GM18873 (cell line): Measurements from ENCODE around the gene RARB.

Experiments
- ATAC-seq: cut with Tn5 transposase; IDR thresholded peaks from one replicate; pipeline ENCODE4 v1.9.1; 2021; ENCODE audit warnings: mild to moderate bottlenecking, moderate library complexity, moderate number of reproducible peaks; ENCODE audit not compliant: unreplicated experiment, low FRiP score

The RARB gene

GRCh38 chr3:25588441-25589103 is 160.5 kb downstream of the RARB start:
- ATAC-seq: no peak

DNA sequence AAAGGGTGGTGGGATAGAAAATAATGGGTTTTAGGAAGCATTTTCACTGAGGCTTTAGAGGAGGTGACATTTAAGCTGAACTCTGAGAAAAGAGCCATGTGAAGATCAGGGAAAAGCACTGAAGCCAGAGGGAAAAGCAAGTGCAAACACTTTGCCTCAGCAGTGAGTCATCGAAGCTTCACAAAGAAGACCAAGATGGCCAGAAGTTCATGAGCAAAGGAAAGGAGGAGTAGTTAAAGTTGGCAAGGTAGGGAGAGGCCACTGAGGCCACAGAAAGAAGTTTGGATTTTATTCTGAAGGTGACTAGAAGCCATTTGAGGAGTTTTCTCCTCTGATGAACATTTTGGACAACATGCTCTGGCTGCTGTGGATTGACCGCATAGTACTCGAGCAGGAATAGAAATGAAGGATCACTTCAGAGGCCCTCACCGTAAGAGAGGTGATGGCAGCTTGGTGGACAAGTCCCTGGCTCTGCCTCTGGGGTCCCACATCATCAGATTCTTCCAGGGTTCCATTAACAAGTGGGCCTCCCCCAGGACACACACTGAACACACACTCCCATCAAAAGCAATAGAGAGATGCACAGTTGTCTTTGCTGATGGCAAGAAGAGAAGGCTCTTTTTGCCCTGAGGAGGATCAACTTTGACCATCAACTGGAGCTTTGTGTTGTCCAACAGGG is 161.2 kb downstream of the RARB start:
- no peak for ATAC-seq

DNA sequence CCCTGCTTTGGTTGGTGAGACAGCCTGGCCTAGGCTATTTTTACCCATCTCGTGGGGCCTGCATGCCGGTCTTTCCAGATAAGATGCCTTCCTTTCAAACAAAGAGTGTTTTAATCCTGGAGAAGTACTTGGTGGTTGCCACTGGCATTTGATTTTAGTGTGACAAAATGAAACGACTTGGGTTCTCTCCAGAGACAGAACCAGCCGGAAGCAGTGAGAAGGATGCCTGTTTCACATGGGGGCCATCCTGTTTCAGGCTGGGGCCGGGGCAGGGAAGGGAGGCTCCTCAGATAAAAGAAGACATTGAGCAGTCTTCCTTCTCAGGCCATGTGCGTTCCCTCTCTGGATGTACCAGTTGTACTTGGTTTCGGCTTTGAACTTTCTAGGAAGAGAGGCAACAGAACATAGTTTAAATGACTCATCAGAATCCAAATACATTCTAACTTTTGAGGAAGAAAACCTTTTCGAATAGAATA is 161.8 kb downstream of the RARB start:
- no peak for ATAC-seq

DNA sequence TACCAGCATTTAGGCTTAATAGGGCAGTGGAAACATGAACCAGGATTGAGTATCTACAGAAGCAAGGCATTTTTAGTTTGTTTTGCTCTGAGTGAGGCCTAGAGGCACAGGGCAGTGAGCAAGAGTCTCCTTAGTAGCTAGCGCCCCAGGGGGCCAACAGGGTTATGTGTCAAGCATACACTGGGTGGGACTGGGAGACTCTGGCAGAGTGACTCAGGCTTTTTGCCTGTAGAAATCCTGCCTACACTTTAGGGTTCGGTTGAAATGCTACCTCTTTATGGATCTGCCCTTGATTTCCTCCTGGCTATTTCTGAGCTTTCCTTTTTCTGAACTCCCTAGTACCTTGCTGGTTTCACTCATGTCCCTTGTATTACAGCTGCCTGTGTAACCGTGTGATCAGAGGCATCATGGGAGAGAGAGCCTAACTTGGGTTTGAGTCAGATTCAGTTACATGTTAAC is 164.5 kb downstream of the RARB start:
- ATAC-seq: no peak

- no peak for ATAC-seq
Observed at GRCh38 chr3:25593001-25593400, 164.9 kb downstream of the RARB start.

GRCh38 chr3:25594007-25594502 is 166.0 kb downstream of the RARB start:
- no peak for ATAC-seq

GRCh38 chr3:25597535-25598101 is 169.6 kb downstream of the RARB start:
- ATAC-seq: no peak

DNA sequence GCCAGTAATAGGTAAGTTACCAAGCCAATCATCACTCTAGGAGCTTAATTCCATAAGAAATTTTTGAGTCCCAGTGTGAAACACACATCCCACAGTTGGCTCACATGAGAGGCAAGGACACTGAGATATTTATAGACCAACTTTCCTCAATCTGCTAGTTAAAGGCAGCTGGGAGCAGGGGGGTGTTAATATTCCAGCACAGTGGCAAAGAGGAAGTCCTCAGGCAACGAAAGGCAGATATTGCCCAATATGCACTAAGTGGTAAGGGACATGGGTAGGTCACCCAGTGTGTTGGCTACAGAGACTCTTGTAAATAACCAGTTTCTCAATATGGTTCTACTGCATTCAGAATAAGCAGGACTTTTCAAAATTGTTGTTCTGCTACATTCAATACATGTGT is 175.6 kb downstream of the RARB start:
- ATAC-seq: no peak

DNA sequence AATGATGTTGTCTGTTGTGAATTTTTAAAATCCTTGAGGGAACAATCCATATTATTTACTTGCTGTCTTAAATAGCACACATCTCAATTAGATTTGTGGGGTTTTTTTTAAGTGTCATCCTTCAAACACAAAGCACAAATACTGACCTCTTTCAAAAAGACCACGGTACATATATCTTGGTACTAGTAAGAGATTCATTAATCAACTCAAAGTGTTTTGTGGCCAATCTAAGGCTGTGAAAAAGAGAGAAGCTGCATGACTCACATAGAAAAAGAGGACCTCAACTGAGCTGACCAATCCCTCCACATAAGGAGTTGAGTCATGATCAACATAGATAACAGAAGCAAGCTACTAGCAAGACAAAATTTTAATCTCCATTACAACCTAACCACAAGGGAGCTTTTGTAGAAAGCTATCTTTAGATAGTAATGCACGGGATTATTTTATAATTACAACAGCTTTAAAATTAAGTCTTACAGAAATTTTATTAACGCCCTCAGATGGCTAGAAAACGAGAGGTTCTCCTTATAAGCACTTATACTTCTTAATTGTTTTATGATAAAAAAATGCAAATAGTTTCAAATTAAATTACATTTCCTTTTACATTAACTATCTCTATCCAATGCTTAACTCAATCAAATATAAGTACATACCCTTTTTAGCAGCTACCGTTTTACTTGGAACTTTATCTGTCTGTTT is 176.2 kb downstream of the RARB start:
- no peak for ATAC-seq

GRCh38 chr3:25610167-25610566 is 182.1 kb downstream of the RARB start:
- ATAC-seq: no peak

DNA sequence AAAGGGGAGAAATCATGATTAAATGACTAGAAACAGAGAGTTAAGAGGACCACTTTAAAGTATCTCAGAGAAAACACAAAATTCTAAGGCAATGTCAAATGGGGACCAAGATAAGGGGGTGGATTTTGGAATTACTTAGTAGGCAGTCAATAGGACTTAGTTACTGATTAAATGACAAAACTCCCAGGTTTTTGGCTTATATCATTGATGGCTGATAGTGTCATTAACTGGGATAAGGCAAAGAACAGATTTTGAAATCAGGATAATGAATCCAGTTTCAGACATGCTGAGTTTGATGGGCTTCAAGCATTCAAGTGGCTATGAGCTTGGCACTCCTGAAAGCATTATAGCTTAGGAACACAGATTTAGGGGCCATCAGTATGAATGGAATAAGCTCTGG is 182.7 kb downstream of the RARB start:
- ATAC-seq: no peak

DNA sequence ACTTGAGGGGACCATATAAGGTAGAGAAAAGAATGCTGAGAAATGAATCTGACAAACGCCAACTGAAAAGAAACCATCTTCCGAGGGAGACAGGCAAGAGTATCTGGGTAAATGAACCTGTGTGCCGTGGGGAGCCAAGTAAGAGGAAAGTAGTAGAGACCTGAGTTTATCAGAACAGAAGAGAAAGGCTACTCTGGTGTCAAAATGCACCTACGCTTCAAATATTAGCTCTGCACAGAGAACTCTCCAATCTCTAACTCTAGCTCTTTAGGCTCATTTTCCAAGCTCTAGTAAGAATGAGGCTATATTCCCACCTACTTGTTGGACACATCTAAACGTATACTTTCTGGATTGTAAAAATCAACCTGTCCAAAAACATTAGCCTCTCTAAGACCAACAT is 183.1 kb downstream of the RARB start:
- no peak for ATAC-seq

DNA sequence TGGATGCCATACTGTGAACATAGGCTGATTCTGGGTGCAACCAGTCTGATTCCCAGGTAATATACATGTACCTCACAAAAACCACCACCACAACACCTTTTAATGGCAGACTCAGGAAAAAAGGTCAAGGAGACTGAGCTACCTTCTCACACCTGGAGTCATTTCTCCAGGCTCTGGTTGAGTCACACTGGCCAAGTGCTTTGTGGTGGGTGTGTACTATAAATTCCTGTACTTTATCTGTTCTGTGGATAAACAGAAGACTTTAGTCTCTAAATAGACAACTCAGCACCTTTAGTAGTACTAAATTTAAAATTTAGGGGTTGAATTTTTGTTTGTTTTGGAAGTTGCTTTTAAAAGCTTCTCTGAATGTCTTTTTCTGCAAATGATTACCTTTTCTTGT is 190.0 kb downstream of the RARB start:
- no peak for ATAC-seq

- ATAC-seq: no peak
Observed at GRCh38 chr3:25619382-25619781, 191.3 kb downstream of the RARB start.

DNA sequence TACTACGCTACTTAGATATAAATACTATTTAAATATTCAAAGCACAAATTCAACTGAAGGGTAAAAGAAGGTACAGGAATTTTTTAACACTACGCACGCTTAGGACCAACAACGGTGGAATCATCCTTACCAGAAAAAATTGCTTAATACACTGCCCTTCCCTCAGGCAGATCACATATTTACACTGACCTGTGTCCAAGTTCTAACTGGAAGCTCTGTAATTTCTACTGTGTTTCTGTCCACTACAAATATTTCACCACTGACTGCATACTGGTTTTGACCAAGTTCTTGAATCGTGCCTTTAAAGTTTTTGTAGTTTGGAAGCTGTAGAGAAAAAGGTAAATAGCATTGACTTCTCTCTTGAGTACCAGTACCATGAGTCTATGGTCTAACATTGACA is 192.4 kb downstream of the RARB start:
- no peak for ATAC-seq

GRCh38 chr3:25621087-25621486 is 193.0 kb downstream of the RARB start:
- no peak for ATAC-seq

DNA sequence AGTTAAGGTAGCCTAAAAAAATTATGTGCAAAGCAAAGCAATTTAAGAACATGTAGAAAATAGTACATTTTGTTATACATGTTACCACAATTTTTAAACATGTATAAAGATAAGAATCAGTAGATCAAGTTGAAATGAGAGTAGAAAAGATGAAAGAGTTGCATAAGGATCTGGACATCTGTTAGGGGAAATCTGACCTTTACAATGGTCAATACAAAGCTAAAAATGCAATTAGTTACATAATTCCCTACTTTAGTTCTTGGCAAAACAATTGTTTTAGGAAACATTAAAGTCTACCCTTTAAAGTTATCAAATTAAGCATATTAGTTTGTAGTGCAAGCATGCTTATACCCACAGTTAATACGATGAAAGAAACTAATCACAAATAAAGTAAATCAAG is 203.9 kb downstream of the RARB start:
- no peak for ATAC-seq

DNA sequence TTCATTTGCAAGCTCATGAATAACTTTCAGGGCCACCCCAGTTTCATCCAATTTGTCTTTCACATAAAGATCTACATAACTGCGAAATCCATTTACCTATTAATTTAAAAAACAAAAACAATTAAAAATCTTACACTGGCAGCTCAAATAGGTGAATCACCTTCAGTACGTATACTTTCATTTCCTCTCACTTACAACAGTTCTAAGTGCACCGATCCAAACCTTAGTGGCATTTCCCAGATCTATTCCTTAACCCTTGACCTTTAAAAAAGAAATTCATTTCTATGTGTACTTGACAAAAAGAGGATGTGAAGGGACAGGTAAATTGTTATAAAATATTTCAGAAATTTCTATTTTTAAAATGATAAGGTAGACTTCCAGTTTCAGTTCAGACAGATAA is 205.9 kb downstream of the RARB start:
- no peak for ATAC-seq

- no peak for ATAC-seq
Observed at GRCh38 chr3:25635038-25635437, 207.0 kb downstream of the RARB start.
